OCI-LY7 (cell line): ENCODE data around the gene PLXNA1. TPM values are rescaled to one million over a fixed set of nuclear protein-coding genes. Genes with fewer than 3 reads are reported as not detected.

ENCODE experiments used
- BruUV-seq: library from RNA; stranded (reverse); fragments of 400-500 nt; replicated peaks from 2 replicates; lab custom pipeline; 2021; lab: Mats Ljungman, UMichigan
- CTCF ChIA-PET: fragments of 300-600 bp; sonication (Branson Sonifier 250); formaldehyde crosslinking; loops from one replicate; lab custom pipeline; 2022; ENCODE audit warnings: antibody characterized with exemption; ENCODE audit not compliant: unreplicated experiment; lab: Charles Lee
- POLR2A ChIA-PET: fragments of 300-600 bp; sonication (Branson Sonifier 250); formaldehyde crosslinking; loops from one replicate; lab custom pipeline; 2022; ENCODE audit warnings: antibody characterized with exemption; lab: Charles Lee
- DNase-seq: peaks from one replicate; pipeline ENCODE4 v3.0.0-alpha.2; 2015; ENCODE audit warnings: low spot score
- H2AFZ ChIP-seq: fragments of 200-600 bp; sonication (generic), shearing (Covaris generic); 2 replicates; pipeline ENCODE4 v1.6.1; 2014; ENCODE audit warnings: mild to moderate bottlenecking, antibody characterized with exemption, low read length, moderate library complexity
- H3K27ac ChIP-seq: fragments of 200-600 bp; sonication (generic); 2 replicates; pipeline ENCODE4 v1.5.1; 2014; ENCODE audit warnings: mixed run types, low read depth, mild to moderate bottlenecking, moderate library complexity, low read length, inconsistent platforms; ENCODE audit not compliant: poor library complexity, severe bottlenecking
- H3K36me3 ChIP-seq: fragments of 200-600 bp; sonication (generic); 2 replicates; pipeline ENCODE4 v1.6.1; 2014; ENCODE audit warnings: mild to moderate bottlenecking, antibody characterized with exemption, low read length, moderate library complexity, mixed read lengths; ENCODE audit not compliant: insufficient read depth
- H3K4me1 ChIP-seq: fragments of 200-600 bp; sonication (generic); 2 replicates; pipeline ENCODE4 v1.5.1; 2014; ENCODE audit warnings: mild to moderate bottlenecking, low read length; ENCODE audit not compliant: insufficient read depth, poor library complexity, severe bottlenecking
- H3K4me2 ChIP-seq: fragments of 200-600 bp; sonication (generic); 2 replicates; pipeline ENCODE4 v1.6.1; 2014; ENCODE audit warnings: mild to moderate bottlenecking, low read length
- H3K4me3 ChIP-seq: fragments of 200-600 bp; sonication (generic); 2 replicates; pipeline ENCODE4 v1.5.1; 2014; ENCODE audit warnings: mild to moderate bottlenecking, low read depth, low read length; ENCODE audit not compliant: poor library complexity, severe bottlenecking
- H3K79me2 ChIP-seq: fragments of 200-600 bp; sonication (generic); 2 replicates; pipeline ENCODE4 v1.6.1; 2016; ENCODE audit warnings: low read depth, mild to moderate bottlenecking, low read length, moderate library complexity, mixed read lengths; ENCODE audit not compliant: insufficient read depth
- H3K9me2 ChIP-seq: fragments of 200-600 bp; sonication (generic); 2 replicates; pipeline ENCODE4 v1.6.1; 2016; ENCODE audit warnings: mild to moderate bottlenecking, low read length, mixed read lengths; ENCODE audit not compliant: insufficient read depth
- H3K9me3 ChIP-seq: fragments of 200-600 bp; sonication (generic); 2 replicates; pipeline ENCODE4 v1.6.1; 2014; ENCODE audit warnings: mild to moderate bottlenecking, mixed run types, low read length, mixed read lengths
- H4K20me1 ChIP-seq: fragments of 200-600 bp; sonication (generic); 2 replicates; pipeline ENCODE4 v1.6.1; 2014; ENCODE audit warnings: mild to moderate bottlenecking, antibody characterized with exemption, low read length, moderate library complexity, mixed read lengths; ENCODE audit not compliant: insufficient read depth
- EZH2phosphoT487 ChIP-seq: fragments of 200-600 bp; sonication (generic); IDR thresholded peaks from 2 replicates; pipeline ENCODE4 v1.6.1; 2018; ENCODE audit warnings: low read depth, borderline replicate concordance, mild to moderate bottlenecking, mixed run types, antibody characterized with exemption, low read length, moderate library complexity, mixed read lengths
- intact Hi-C: fragments of 100-400 bp; cut with micrococcal nuclease; formaldehyde crosslinking; loops from one replicate; pipeline ENCODE4 v1.10.0; 2022; ENCODE audit not compliant: unreplicated experiment
- total RNA-seq, 2 experiments: library from RNA; depleted of rRNA in 1 of 2; stranded (reverse); fragments of >200 nt in 1 of 2; shearing (Covaris generic) in 1 of 2; gene quantifications; 2 replicates each; pipeline ENCODE4 v1.2.3, GENCODE V29; 2014 to 2022
- TF ChIP-seq, protein P1 (sequence below): fragments of 200-600 bp; sonication (generic); conservative IDR thresholded peaks from 2 replicates; pipeline ENCODE4 v1.5.1; 2014; ENCODE audit warnings: mild to moderate bottlenecking, antibody characterized with exemption, low read length, moderate library complexity, mixed read lengths

The PLXNA1 gene
- total RNA-seq, 2 experiments from 2014 or later = 3.6 to 4.4 TPM

DNA sequence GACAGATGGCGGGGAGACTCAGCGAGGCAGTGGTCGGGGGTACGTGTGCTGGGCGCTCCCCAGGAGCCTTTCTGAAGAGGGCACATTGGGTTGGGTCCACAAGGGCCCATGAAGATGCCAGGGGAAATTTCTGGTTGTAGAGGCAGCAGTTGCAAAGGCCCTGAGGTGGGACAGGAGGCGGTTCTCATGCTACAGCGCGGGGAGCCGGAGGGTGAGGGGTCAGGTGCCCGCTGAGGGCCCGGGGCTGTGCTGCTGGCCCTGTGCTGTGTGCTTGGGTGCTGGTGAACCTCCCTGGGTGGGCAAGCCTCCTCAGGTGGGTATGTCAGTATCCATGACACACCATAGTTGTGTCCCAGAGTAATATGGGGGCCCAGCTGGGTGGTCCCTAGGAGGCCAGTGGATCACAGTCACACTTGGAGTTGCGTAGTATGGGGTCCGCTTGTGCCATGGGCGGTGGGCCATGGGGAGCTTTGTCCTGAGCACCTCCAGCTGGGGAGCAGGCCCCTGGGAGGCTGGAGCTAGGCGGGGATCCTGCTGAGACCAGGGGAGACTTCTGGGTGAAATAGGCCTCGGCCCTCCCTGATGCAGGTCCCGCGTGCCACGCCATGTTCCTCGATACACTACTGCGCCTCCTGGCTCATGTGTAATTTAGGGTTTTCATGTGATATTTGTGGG is 44.3 kb downstream of the PLXNA1 start:
- no TSS peak for BruUV-seq
- no peak overlapping the region for H2AFZ ChIP-seq
- H3K4me3 ChIP-seq = no peak overlapping the region
- CTCF ChIA-PET = no interaction called here
- H3K36me3 ChIP-seq = no peaks in the 10 kb centered on the region
- H3K4me2 ChIP-seq = no peak overlapping the region
- no peaks in the 10 kb centered on the region for H3K9me3 ChIP-seq
- H3K79me2 ChIP-seq = no peaks in the 10 kb centered on the region
- no peaks in the 10 kb centered on the region for H4K20me1 ChIP-seq
- no peak overlapping the region for H3K27ac ChIP-seq
- no peak for DNase-seq
- no peaks in the 10 kb centered on the region for H3K4me1 ChIP-seq
- TF ChIP-seq EZH2phosphoT487 = no peak
- TF ChIP-seq, protein P1, sequence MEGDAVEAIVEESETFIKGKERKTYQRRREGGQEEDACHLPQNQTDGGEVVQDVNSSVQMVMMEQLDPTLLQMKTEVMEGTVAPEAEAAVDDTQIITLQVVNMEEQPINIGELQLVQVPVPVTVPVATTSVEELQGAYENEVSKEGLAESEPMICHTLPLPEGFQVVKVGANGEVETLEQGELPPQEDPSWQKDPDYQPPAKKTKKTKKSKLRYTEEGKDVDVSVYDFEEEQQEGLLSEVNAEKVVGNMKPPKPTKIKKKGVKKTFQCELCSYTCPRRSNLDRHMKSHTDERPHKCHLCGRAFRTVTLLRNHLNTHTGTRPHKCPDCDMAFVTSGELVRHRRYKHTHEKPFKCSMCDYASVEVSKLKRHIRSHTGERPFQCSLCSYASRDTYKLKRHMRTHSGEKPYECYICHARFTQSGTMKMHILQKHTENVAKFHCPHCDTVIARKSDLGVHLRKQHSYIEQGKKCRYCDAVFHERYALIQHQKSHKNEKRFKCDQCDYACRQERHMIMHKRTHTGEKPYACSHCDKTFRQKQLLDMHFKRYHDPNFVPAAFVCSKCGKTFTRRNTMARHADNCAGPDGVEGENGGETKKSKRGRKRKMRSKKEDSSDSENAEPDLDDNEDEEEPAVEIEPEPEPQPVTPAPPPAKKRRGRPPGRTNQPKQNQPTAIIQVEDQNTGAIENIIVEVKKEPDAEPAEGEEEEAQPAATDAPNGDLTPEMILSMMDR = no peak
- POLR2A ChIA-PET = interaction anchor here (0.6 kb wide), 1 partner anchor 150 kb away, joined by 3 read pairs; no protein-coding TSS in a partner anchor
- intact Hi-C loops = no loop called here
- H3K9me2 ChIP-seq = no peaks in the 10 kb centered on the region

DNA sequence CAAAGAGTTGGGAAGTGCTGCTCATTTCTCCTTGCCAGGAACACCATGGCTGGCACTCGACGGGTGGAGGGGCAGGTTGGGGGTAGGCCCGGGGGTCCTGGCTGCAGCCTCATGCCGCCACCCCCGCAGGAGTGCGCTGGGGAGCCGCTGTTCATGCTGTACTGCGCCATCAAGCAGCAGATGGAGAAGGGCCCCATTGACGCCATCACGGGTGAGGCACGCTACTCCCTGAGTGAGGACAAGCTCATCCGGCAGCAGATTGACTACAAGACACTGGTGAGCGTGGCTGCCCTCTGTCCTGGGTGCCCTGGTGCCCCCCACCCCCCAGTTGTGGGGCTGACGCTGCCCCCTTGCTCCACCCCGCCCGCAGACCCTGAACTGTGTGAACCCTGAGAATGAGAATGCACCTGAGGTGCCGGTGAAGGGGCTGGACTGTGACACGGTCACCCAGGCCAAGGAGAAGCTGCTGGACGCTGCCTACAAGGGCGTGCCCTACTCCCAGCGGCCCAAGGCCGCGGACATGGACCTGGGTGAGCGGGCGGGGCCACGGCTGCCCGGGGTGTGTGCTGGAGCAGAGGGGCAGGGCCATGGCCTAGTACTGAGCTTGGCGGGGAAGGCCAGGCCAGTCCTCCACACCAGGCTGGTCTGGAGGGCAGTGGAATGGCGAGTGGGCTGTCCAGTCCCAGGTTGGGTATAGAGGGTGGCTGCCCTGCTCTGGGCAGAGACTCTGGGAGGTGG is 45.1 kb downstream of the PLXNA1 start:
- Histone ChIP-seq H3K4me3 (no peak overlapping the region), H2AFZ (no peak overlapping the region), H3K36me3 (no peaks in the 10 kb centered on the region), H3K27ac (no peak overlapping the region), H3K4me2 (no peak overlapping the region), H3K9me2 (no peaks in the 10 kb centered on the region), H3K9me3 (no peaks in the 10 kb centered on the region), H3K4me1 (no peaks in the 10 kb centered on the region), H3K79me2 (no peaks in the 10 kb centered on the region), H4K20me1 (no peaks in the 10 kb centered on the region)
- ChIA-PET POLR2A (no interaction called here), CTCF (no interaction called here)
- no peak for DNase-seq
- BruUV-seq = no TSS peak
- TF ChIP-seq, protein P1 = no peak
- no peak for TF ChIP-seq EZH2phosphoT487
- intact Hi-C loops = no loop called here
